ENCODE results near the gene GOLT1A.

Gene GOLT1A

GRCh38 chr1:204223129-204223860 lies 9.5 kb upstream of the GOLT1A start:
- H3K4me3 ChIP-seq (replicated peaks; ENCODE audit: low read depth, low read length): no peak overlapping the region
- DNase-seq (ENCODE audit: low read depth): no peak
- TF ChIP-seq CTCF (IDR thresholded peaks at IDR 0.05; ENCODE audit: low read length, missing control alignments): no peak

GRCh38 chr1:204222764-204223055 lies 8.9 kb upstream of the GOLT1A start:
- H3K4me3 ChIP-seq (replicated peaks; ENCODE audit: low read depth, low read length): no peak overlapping the region
- DNase-seq (ENCODE audit: low read depth): no peak
- TF ChIP-seq CTCF (IDR thresholded peaks at IDR 0.05; ENCODE audit: low read length, missing control alignments): no peak

GRCh38 chr1:204222006-204222763 lies 8.4 kb upstream of the GOLT1A start:
- H3K4me3 ChIP-seq (replicated peaks; ENCODE audit: low read depth, low read length): no peak overlapping the region
- DNase-seq (ENCODE audit: low read depth): no peak
- no peak for TF ChIP-seq CTCF (IDR thresholded peaks at IDR 0.05; ENCODE audit: low read length, missing control alignments)

GRCh38 chr1:204221271-204221670 lies 7.5 kb upstream of the GOLT1A start:
- DNase-seq (ENCODE audit: low read depth): no peak
- no peak overlapping the region for H3K4me3 ChIP-seq (replicated peaks; ENCODE audit: low read depth, low read length)
- TF ChIP-seq CTCF (IDR thresholded peaks at IDR 0.05; ENCODE audit: low read length, missing control alignments): no peak

- no peak overlapping the region for H3K4me3 ChIP-seq (replicated peaks; ENCODE audit: low read depth, low read length)
- no peak for TF ChIP-seq CTCF (IDR thresholded peaks at IDR 0.05; ENCODE audit: low read length, missing control alignments)
- DNase-seq (ENCODE audit: low read depth): no peak
Measured at GRCh38 chr1:204219971-204220616, 6.3 kb upstream of the GOLT1A start.

GRCh38 chr1:204218552-204218951 lies 4.8 kb upstream of the GOLT1A start:
- no peak for DNase-seq (ENCODE audit: low read depth)
- TF ChIP-seq CTCF (IDR thresholded peaks at IDR 0.05; ENCODE audit: low read length, missing control alignments): no peak
- no peak overlapping the region for H3K4me3 ChIP-seq (replicated peaks; ENCODE audit: low read depth, low read length)

All from fibroblast of pulmonary artery (primary cell).